K562 (cell line): ENCODE results near the gene CNPY4. TPM values are rescaled to one million over a fixed set of nuclear protein-coding genes. Genes with fewer than 3 reads are reported as not detected.

Source experiments
- ATAC-seq: fragments of 200-7000 bp; cut with Tn5 transposase; 3 replicates; pipeline ENCODE4 v1.9.1; 2020; ENCODE audit warnings: moderate library complexity
- BruUV-seq: library from RNA; stranded (reverse); fragments of 400-500 nt; replicated peaks from 2 replicates; lab custom pipeline; 2021; lab: Mats Ljungman, UMichigan
- CTCF ChIA-PET: fragments of 300-600 bp; formaldehyde crosslinking; extraction: SDS; loops from one replicate; lab custom pipeline; 2021; ENCODE audit warnings: low intra/inter-chr PET ratio; lab: Yijun Ruan, JAX
- POLR2A ChIA-PET: fragments of 300-600, 350-650 bp; sonication (Branson Sonifier 250); formaldehyde crosslinking; extraction: SDS; loops from one replicate; lab custom pipeline; 2021; ENCODE audit warnings: antibody characterized with exemption, inconsistent platforms; lab: Yijun Ruan, JAX
- DNase-seq, 4 experiments: peaks; one replicate each; pipeline versions ENCODE4 v3.0.0 to v3.0.0-alpha.2; 2011 to 2018; ENCODE audit warnings: low spot score in 3 of 4, mixed read lengths in 3 of 4; ENCODE audit errors: extremely low read depth in 1 of 4
- FAIRE-seq: peaks from 2 replicates; lab custom pipeline; 2011; peaks lifted over from hg19 to GRCh38; lab: Jason Lieb, UNC
- H2AFZ ChIP-seq: 2 replicates; pipeline ENCODE4 v1.6.0; 2011; ENCODE audit warnings: low read depth, low read length, control low read depth, inconsistent platforms
- H3K27ac ChIP-seq: fragments of 200-600 bp; 3 replicates; pipeline ENCODE4 v1.8.0; 2011; ENCODE audit warnings: low read depth, mild to moderate bottlenecking, control low read depth, inconsistent platforms, low read length, moderate library complexity, mixed read lengths; ENCODE audit errors: extremely low read depth
- H3K27me3 ChIP-seq, 2 experiments: fragments of 300-600 bp in 1 of 2; 2 replicates in 1 of 2; 3 replicates in 1 of 2; pipeline versions ENCODE4 v1.6.0 to v1.8.0; 2011; ENCODE audit warnings: inconsistent platforms in 2 of 2, low read length in 2 of 2, mild to moderate bottlenecking in 1 of 2, mixed read lengths in 1 of 2, moderate library complexity in 1 of 2; ENCODE audit not compliant: control insufficient read depth in 2 of 2, insufficient read depth in 2 of 2
- H3K36me3 ChIP-seq: fragments of 300-600 bp; 3 replicates; pipeline ENCODE4 v1.8.0; 2011; ENCODE audit warnings: mild to moderate bottlenecking, low read length, inconsistent platforms; ENCODE audit not compliant: control insufficient read depth, insufficient read depth
- H3K4me1 ChIP-seq, 2 experiments: fragments of 200-600 bp in 1 of 2; replicated peaks in 1 of 2; 2 replicates in 1 of 2; 3 replicates in 1 of 2; pipeline versions ENCODE4 v1.5.1 to v1.8.0; 2011; ENCODE audit warnings: inconsistent platforms in 2 of 2, low read length in 2 of 2, mild to moderate bottlenecking in 1 of 2, mixed read lengths in 1 of 2, moderate library complexity in 1 of 2; ENCODE audit not compliant: control insufficient read depth in 2 of 2, insufficient read depth in 2 of 2
- H3K4me2 ChIP-seq: 2 replicates; pipeline ENCODE4 v1.6.1; 2011; ENCODE audit warnings: low read length, control low read depth, inconsistent platforms, mixed read lengths; ENCODE audit not compliant: insufficient read depth
- H3K4me3 ChIP-seq: fragments of 200-600 bp; sonication (generic), shearing (Covaris generic); 2 replicates; pipeline ENCODE4 v1.5.1; 2016; ENCODE audit warnings: control low read depth, inconsistent platforms
- H3K79me2 ChIP-seq: fragments of 200-600 bp; 3 replicates; pipeline ENCODE4 v1.8.0; 2011; ENCODE audit warnings: low read length, inconsistent platforms; ENCODE audit not compliant: control insufficient read depth, insufficient read depth
- H3K9ac ChIP-seq, 2 experiments: 2 replicates each; pipeline versions ENCODE4 v1.6.0 to v1.6.1; 2011; ENCODE audit warnings: low read depth in 2 of 2, low read length in 2 of 2, control low read depth in 1 of 2, inconsistent platforms in 1 of 2, mild to moderate bottlenecking in 1 of 2, mixed read lengths in 1 of 2; ENCODE audit not compliant: insufficient read depth in 1 of 2
- H3K9me1 ChIP-seq: one replicate; pipeline ENCODE4 v1.6.0; 2011; ENCODE audit warnings: inconsistent platforms, mild to moderate bottlenecking, low read length, moderate library complexity; ENCODE audit not compliant: control insufficient read depth, insufficient read depth
- H3K9me3 ChIP-seq: replicated peaks from 2 replicates; pipeline ENCODE4 v1.5.1; 2011; ENCODE audit warnings: low read depth, low read length, inconsistent platforms; ENCODE audit not compliant: control insufficient read depth, insufficient read depth
- H4K20me1 ChIP-seq: replicated peaks from 2 replicates; pipeline ENCODE4 v1.6.1; 2011; ENCODE audit warnings: low read length, inconsistent platforms, mixed read lengths; ENCODE audit not compliant: control insufficient read depth, insufficient read depth
- EGR1 ChIP-seq: fragments of 450-650 bp; conservative IDR thresholded peaks from 2 replicates; pipeline ENCODE4 v1.6.1; 2017; ENCODE audit warnings: mild to moderate bottlenecking
- FIP1L1 ChIP-seq: fragments of 200-400 bp; formaldehyde crosslinking; IDR thresholded peaks from 2 replicates; pipeline ENCODE4 v1.6.1; 2018; ENCODE audit warnings: mild to moderate bottlenecking, low read depth, low read length; ENCODE audit not compliant: poor library complexity, severe bottlenecking
- FOXM1 ChIP-seq, 2 experiments: fragments of 450-650 bp in 1 of 2; sonication (generic) in 1 of 2; formaldehyde crosslinking in 1 of 2; IDR thresholded peaks; 2 replicates each; pipeline versions ENCODE4 v1.6.1 to v1.9.0; 2017 to 2022; ENCODE audit warnings: low read depth in 2 of 2, mild to moderate bottlenecking in 2 of 2, missing genetic modification reagents in 1 of 2, moderate library complexity in 1 of 2
- POLR2A ChIP-seq: fragments of 450-650 bp; conservative IDR thresholded peaks from 2 replicates; pipeline ENCODE4 v1.6.1; 2016
- POLR2AphosphoS5 ChIP-seq: IDR thresholded peaks from 2 replicates; pipeline ENCODE4 v1.6.1; 2011; ENCODE audit warnings: mild to moderate bottlenecking, low read depth, low read length, moderate library complexity; ENCODE audit not compliant: control insufficient read depth, insufficient read depth
- POLR2G ChIP-seq: fragments of 200-400 bp; formaldehyde crosslinking; IDR thresholded peaks from 2 replicates; pipeline ENCODE4 v1.6.1; 2017; ENCODE audit warnings: low read depth, mild to moderate bottlenecking, antibody characterized with exemption, low read length, moderate library complexity
- REST ChIP-seq, 2 experiments: fragments of 450-650 bp; formaldehyde crosslinking in 1 of 2; IDR thresholded peaks; 2 replicates each; pipeline versions ENCODE4 v1.4.0 to v1.6.1; 2014 to 2020; ENCODE audit warnings: mild to moderate bottlenecking in 2 of 2, borderline replicate concordance in 1 of 2, low read depth in 1 of 2
- YBX1 ChIP-seq: fragments of 450-650 bp; IDR thresholded peaks from 2 replicates; pipeline ENCODE4 v1.7.1; 2016; ENCODE audit warnings: mild to moderate bottlenecking
- ZNF124 ChIP-seq: sonication (generic); formaldehyde crosslinking; IDR thresholded peaks from 2 replicates; pipeline ENCODE4 v1.8.1; 2022; ENCODE audit warnings: missing genetic modification reagents
- ZNF79 ChIP-seq: fragments of 250-450 bp; sonication (Bioruptor Pico); IDR thresholded peaks from 2 replicates; pipeline ENCODE4 v1.4.0; 2020; ENCODE audit warnings: low read depth, mild to moderate bottlenecking, moderate library complexity
- WGBS: fragments of 100-300 bp; shearing (Covaris generic); methylation state at CpG from one replicate; pipeline ENCODE4 v1.1.6; 2016; ENCODE audit warnings: low coverage, mixed read lengths; ENCODE audit not compliant: insufficient coverage; ENCODE audit errors: missing lambda C conversion rate; 5-methylcytosine and 5-hydroxymethylcytosine counted together
- in situ Hi-C: fragments of 300-500 bp; cut with MboI; formaldehyde crosslinking; loops from 4 replicates; pipeline ENCODE4 v1.15.0; 2018; ENCODE audit warnings: inconsistent platforms, mixed read lengths
- intact Hi-C: fragments of 100-400 bp; cut with micrococcal nuclease; formaldehyde crosslinking; loops from 2 replicates; pipeline ENCODE4 v1.14.2; 2022
- polyA plus RNA-seq, 8 experiments: library from polyadenylated mRNA; depleted of rRNA in 4 of 8; stranded (reverse) in 5 of 8; unstranded in 3 of 8; fragments of >200 nt; fragmentation: Nextera tagmentation in 2 of 8; fragmentation: Illumina TruSeq in 1 of 8; extraction: Ambion mirVana in 2 of 8; extraction: Trizol in 1 of 8; gene quantifications; 2 replicates each; pipeline versions ENCODE4 v1.2.1 to v1.2.3, GENCODE V29; 2011 to 2014; ENCODE audit warnings: inconsistent platforms in 1 of 8, missing spikeins in 1 of 8
- total RNA-seq, 7 experiments: library from RNA; depleted of rRNA in 6 of 7; stranded (reverse); fragments of >200 nt in 6 of 7; fragmentation: Illumina TruSeq in 2 of 7; extraction: Trizol in 2 of 7; gene quantifications; 2 replicates each; pipeline versions ENCODE4 v1.2.1 to v1.2.3, GENCODE V29; 2011 to 2021; ENCODE audit warnings: low replicate concordance in 1 of 7
- TF ChIP-seq, protein P1 (sequence below): sonication (generic); formaldehyde crosslinking; IDR thresholded peaks from 2 replicates; pipeline ENCODE4 v1.8.1; 2023; ENCODE audit warnings: mild to moderate bottlenecking, missing genetic modification reagents

Gene CNPY4
- total and polyA plus RNA-seq, 9 of the 15 experiments (the other 6 are each of a cell fraction or from before 2014, with no cell fraction given) = 1.9 to 11.2 (median 7.0) TPM

- ChIA-PET CTCF (no interaction called here), POLR2A (interaction anchor here (0.7 kb wide), 1 partner anchor 9 kb away, joined by 4 read pairs; no protein-coding TSS in a partner anchor)
- H3K79me2 ChIP-seq = peaks cover 37% of the 10 kb centered on the region
- 86% methylated on average over 27 of the region's 30 CpGs for WGBS
- no peaks in the 10 kb centered on the region for H3K9me1 ChIP-seq
- ATAC-seq = no peak
- no peak overlapping the region for H3K4me3 ChIP-seq
- H3K36me3 ChIP-seq = peaks cover 64% of the 10 kb centered on the region
- no peaks in the 10 kb centered on the region for H3K27me3 ChIP-seq
- peaks cover 10% of the 10 kb centered on the region for H4K20me1 ChIP-seq
- DNase-seq = peak in 1 of 4 experiments; percentile 52
- no peak overlapping the region for H3K27ac ChIP-seq
- H2AFZ ChIP-seq = no peak overlapping the region
- in situ Hi-C loops = no loop called here
- FAIRE-seq = no peak
- H3K4me2 ChIP-seq = no peak overlapping the region
- H3K9ac ChIP-seq = peak overlapping the region in 1 of 2 experiments; percentile 46; a peak in 1 of 4 replicates
- no TSS peak for BruUV-seq
- no peaks in the 10 kb centered on the region for H3K9me3 ChIP-seq
- peaks cover 37 to 76% of the 10 kb centered on the region in 2 experiments for H3K4me1 ChIP-seq
- intact Hi-C loops = loop anchor here (5.0 kb wide), 1 partner anchor 117 kb away; no protein-coding TSS in a partner anchor
- TF ChIP-seq POLR2A (peak; percentile 21; the same call in 1 of the 2 replicates), FIP1L1 (peak; percentile 29), ZNF79 (CRISPR knock-in tag) (no peak), POLR2AphosphoS5 (peak; percentile 51; the same call in 1 of the 2 replicates), REST (IDR thresholded peaks at IDR 0.05; ENCODE audit: borderline replicate concordance) (no peak), REST (CRISPR knock-in tag; IDR thresholded peaks at IDR 0.05; ENCODE audit: low read depth) (no peak), ZNF124 (CRISPR knock-in tag) (no peak), POLR2G (peak; percentile 78; the same call in 1 of the 2 replicates), YBX1 (no peak), EGR1 (0 out of 2 replicates have a peak, but pooled peaks have one; percentile 12), FOXM1 (IDR thresholded peaks at IDR 0.05; ENCODE audit: low read depth) (no peak), FOXM1 (CRISPR knock-in tag; IDR thresholded peaks at IDR 0.05; ENCODE audit: low read depth) (no peak)
- TF ChIP-seq, protein P1, sequence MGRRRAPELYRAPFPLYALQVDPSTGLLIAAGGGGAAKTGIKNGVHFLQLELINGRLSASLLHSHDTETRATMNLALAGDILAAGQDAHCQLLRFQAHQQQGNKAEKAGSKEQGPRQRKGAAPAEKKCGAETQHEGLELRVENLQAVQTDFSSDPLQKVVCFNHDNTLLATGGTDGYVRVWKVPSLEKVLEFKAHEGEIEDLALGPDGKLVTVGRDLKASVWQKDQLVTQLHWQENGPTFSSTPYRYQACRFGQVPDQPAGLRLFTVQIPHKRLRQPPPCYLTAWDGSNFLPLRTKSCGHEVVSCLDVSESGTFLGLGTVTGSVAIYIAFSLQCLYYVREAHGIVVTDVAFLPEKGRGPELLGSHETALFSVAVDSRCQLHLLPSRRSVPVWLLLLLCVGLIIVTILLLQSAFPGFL (CRISPR knock-in tag) = no peak
Observed at GRCh38 chr7:100154651-100155491, 35.4 kb downstream of the CNPY4 start.
